CD4-positive, alpha-beta T cell treated with Interleukin-15 for 4 hours (primary cell): ENCODE measurements around the gene OR52E6.

Experiments used
- DNase-seq: peaks from one replicate; pipeline ENCODE4 v3.0.0-alpha.2; 2020; ENCODE audit warnings: low spot score

The OR52E6 gene

DNA sequence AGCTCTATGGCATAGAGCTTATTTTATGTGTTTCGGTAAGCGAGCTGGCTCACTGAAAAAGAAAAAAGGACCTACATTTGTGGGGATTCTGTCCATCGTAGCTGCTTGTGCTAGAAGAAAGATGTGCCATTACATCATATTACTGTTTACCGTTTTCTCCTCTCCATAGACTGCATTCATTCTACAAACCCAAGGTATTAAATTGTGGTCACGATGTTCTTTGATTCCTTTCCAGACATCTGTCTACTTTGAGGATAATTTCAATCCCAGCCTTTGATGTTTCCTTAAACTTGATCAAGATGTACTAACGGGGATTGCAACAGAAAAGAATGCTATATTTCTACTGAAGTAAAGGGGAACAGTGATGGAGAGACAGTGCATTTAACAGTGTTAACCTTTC is 45.2 kb downstream of the OR52E6 start:
- DNase-seq: no peak

DNA sequence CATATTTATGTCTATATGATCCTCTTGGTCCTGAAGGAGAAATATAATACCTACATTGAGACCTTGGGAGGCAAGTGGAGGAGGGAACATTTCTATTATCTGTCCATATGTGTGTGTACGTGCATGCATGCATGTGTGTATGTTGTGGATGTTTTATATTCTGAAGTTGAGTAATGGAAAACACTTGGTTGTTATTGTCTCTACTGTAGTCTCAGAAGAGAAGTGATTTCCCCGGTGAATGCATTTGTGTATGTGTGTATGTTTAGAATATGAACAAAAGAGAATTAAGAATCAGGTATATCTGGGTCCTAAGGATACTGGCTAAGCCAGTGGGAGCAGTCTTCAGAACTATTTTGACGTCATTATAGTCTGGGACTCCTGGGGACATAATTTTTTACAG is 50.5 kb downstream of the OR52E6 start, which contains the start of gene OR52N1:
OR52N1 (minus strand) TSS at position 101 of the 400 bp plus-strand sequence. CDS start 2,449 bp downstream, outside the sequence.
- DNase-seq: no peak
